ENCODE results near the gene C5orf52. TPM values are rescaled to one million over a fixed set of nuclear protein-coding genes. Genes with fewer than 3 reads are reported as not detected.
A peak's percentile ranks its signal among the peaks of the same experiment; 100 is the strongest.

Gene C5orf52
- total and polyA plus RNA-seq, 8 donors, result not detected

GRCh38 chr5:157703736-157704135 lies 32.4 kb downstream of the C5orf52 start:
- Histone ChIP-seq H3K27me3 (no peaks in the 10 kb centered on the region), H3K9me3 (peaks cover 0 to 19% of the 10 kb centered on the region in 2 donors), H3K4me3 (no peak overlapping the region), H3K27ac (no peak overlapping the region), H3K4me1 (no peaks in the 10 kb centered on the region), H3K36me3 (no peaks in the 10 kb centered on the region)
- intact Hi-C loops (cut with DNase I), result no loop called here
- no peak for DNase-seq
- TF ChIP-seq CTCF (IDR thresholded peaks at IDR 0.05), result no peak
- ATAC-seq, result no peak

DNA sequence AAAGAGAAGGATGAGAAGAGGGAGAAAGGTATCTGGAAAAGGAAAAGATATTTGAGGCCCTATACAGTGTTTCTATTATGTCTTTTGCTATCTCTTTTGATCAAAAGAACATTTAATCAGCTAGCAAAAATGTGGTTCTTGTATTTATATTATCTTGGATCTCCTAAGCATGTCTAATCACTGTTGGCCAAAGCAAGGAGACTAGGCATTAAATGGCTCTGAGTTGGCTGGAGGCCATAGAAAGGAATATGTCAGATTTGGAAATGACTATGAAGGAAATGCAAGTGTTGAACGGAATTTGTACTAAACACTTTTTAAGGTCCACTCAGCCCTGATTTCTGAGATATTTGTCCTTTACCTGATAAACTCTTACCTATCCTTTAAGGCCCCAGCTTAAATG lies 37.5 kb downstream of the C5orf52 start:
- H3K27ac ChIP-seq, result no peak overlapping the region
- ATAC-seq, result no peak
- intact Hi-C loops (cut with DNase I), result no loop called here
- H3K4me1 ChIP-seq, result no peaks in the 10 kb centered on the region
- H3K36me3 ChIP-seq, result no peaks in the 10 kb centered on the region
- no peak for TF ChIP-seq CTCF (IDR thresholded peaks at IDR 0.05)
- no peaks in the 10 kb centered on the region for H3K27me3 ChIP-seq
- H3K4me3 ChIP-seq, result no peak overlapping the region
- DNase-seq, result no peak
- H3K9me3 ChIP-seq, result no peaks in the 10 kb centered on the region

- no peak overlapping the region for H3K27ac ChIP-seq
- no peaks in the 10 kb centered on the region for H3K9me3 ChIP-seq
- ATAC-seq (no peak), DNase-seq (no peak)
- no peak overlapping the region for H3K4me3 ChIP-seq
- H3K36me3 ChIP-seq, result no peaks in the 10 kb centered on the region
- TF ChIP-seq CTCF (IDR thresholded peaks at IDR 0.05), result no peak
- intact Hi-C loops (cut with DNase I), result no loop called here
- H3K27me3 ChIP-seq, result no peaks in the 10 kb centered on the region
- H3K4me1 ChIP-seq, result no peaks in the 10 kb centered on the region
Measured at GRCh38 chr5:157709346-157709745, 38.0 kb downstream of the C5orf52 start.

- H3K27me3 ChIP-seq, result no peaks in the 10 kb centered on the region
- no peak overlapping the region for H3K4me3 ChIP-seq
- no peak for TF ChIP-seq CTCF (IDR thresholded peaks at IDR 0.05)
- no peaks in the 10 kb centered on the region for H3K9me3 ChIP-seq
- ATAC-seq, result no peak
- no peaks in the 10 kb centered on the region for H3K36me3 ChIP-seq
- intact Hi-C loops (cut with DNase I), result loop anchor here in 1 of 2 donors (10.0 kb wide), 1 partner anchor 386 kb away; no protein-coding TSS in a partner anchor
- H3K4me1 ChIP-seq, result no peaks in the 10 kb centered on the region
- no peak for DNase-seq
- H3K27ac ChIP-seq, result no peak overlapping the region
Measured at GRCh38 chr5:157710431-157710830, 39.1 kb downstream of the C5orf52 start.

DNA sequence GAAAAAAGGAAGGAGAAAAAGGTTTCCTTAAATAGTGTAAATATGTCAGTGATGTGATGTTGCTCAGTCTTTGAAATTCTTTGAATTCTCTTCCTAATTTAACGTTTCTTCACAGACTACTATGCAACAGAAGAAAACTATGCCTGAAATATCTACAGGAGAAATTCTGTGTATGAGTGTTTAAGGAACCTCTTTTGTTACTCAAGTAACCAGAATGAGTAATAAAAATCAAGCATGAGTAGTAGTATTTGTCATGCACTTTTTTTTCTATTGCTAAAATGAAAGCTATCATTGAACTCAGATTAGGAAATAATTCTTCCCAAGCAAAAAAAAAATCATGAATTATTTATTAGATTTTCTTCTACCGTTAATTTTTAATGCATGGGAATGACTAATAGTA lies 39.5 kb downstream of the C5orf52 start:
- no peaks in the 10 kb centered on the region for H3K27me3 ChIP-seq
- TF ChIP-seq CTCF (IDR thresholded peaks at IDR 0.05), result no peak
- intact Hi-C loops (cut with DNase I), result loop anchor here in 1 of 2 donors (10.0 kb wide), 1 partner anchor 386 kb away; no protein-coding TSS in a partner anchor
- ATAC-seq, result peak; percentile 16
- no peak overlapping the region for H3K4me3 ChIP-seq
- H3K9me3 ChIP-seq, result no peaks in the 10 kb centered on the region
- no peak for DNase-seq
- H3K27ac ChIP-seq, result no peak overlapping the region
- H3K4me1 ChIP-seq, result no peaks in the 10 kb centered on the region
- no peaks in the 10 kb centered on the region for H3K36me3 ChIP-seq

Measured in left lung (tissue), 10 donors.